Spleen (tissue), 7 donors: Measurements from ENCODE around the gene IRGC.

ENCODE experiments used
- POLR2A ChIP-seq, 3 donors: fragments of 450-650 bp; IDR thresholded peaks; one replicate each; pipeline ENCODE4 v1.5.1; 2017; ENCODE audit warnings: antibody characterized with exemption in 3 of 3, mild to moderate bottlenecking in 1 of 3
- TF ChIP-seq, protein P1 (sequence below), 11 experiments: fragments of 200-600 bp in 7 of 11; fragments of 450-650 bp in 4 of 11; sonication (generic) in 4 of 11; IDR thresholded peaks in 8 of 11; conservative IDR thresholded peaks in 3 of 11; 1 replicate in 7 of 11; 2 replicates in 4 of 11; pipeline versions ENCODE4 v1.4.0 to v1.8.0; 2016 to 2021; ENCODE audit warnings: antibody characterized with exemption in 11 of 11, inconsistent platforms in 4 of 11, mild to moderate bottlenecking in 1 of 11
- donor health status: DM: no; HTN: no; CAD: no; lungs with moderate emphysema.
- donor health status: DM: no; HTN: no; CAD: no.
- donor health status: DM: no; HTN: no; CAD: no.

DNA sequence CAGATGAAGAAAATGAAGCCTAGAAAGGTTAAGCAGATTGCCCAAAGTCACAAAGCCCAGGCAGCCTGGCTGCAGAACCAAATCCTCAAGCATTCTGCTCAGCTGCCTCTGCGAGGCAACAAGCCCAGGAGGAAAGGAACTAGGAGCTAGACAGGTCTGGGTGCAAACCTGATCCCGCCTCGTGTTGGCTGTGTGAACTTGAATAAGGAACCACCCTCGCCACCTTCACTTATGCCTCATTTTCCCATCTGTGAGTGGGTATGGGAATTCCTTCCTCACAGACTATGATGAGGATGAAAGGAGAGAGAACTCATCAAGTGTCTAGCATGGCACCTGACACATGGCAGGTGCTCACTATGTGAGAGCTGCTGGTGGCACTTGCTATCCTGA is 32.3 kb downstream of the IRGC start:
- TF ChIP-seq, protein P1, sequence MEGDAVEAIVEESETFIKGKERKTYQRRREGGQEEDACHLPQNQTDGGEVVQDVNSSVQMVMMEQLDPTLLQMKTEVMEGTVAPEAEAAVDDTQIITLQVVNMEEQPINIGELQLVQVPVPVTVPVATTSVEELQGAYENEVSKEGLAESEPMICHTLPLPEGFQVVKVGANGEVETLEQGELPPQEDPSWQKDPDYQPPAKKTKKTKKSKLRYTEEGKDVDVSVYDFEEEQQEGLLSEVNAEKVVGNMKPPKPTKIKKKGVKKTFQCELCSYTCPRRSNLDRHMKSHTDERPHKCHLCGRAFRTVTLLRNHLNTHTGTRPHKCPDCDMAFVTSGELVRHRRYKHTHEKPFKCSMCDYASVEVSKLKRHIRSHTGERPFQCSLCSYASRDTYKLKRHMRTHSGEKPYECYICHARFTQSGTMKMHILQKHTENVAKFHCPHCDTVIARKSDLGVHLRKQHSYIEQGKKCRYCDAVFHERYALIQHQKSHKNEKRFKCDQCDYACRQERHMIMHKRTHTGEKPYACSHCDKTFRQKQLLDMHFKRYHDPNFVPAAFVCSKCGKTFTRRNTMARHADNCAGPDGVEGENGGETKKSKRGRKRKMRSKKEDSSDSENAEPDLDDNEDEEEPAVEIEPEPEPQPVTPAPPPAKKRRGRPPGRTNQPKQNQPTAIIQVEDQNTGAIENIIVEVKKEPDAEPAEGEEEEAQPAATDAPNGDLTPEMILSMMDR (IDR thresholded peaks at IDR 0.05 in 8 of 11, conservative IDR thresholded peaks at IDR 0.05 in 3 of 11): no peak
- TF ChIP-seq POLR2A (IDR thresholded peaks at IDR 0.05): no peak
